Lung (tissue), 12 donors: ENCODE results near the gene ITIH3. TPM values are rescaled to one million over a fixed set of nuclear protein-coding genes. Genes with fewer than 3 reads are reported as not detected.

ENCODE experiments used
- ATAC-seq: fragments of 200-7000 bp; cut with Tn5 transposase; one replicate; pipeline ENCODE4 v1.9.1; 2020; ENCODE audit warnings: moderate number of reproducible peaks; ENCODE audit not compliant: insufficient read depth, low FRiP score
- DNase-seq, 3 donors: peaks; one replicate each; pipeline ENCODE4 v3.0.0-alpha.2; 2013 to 2017
- H3K27ac ChIP-seq, 2 donors: one replicate each; pipeline ENCODE4 v1.5.1; 2013; ENCODE audit warnings: mild to moderate bottlenecking in 2 of 2, moderate library complexity in 2 of 2, control low read depth in 1 of 2, inconsistent platforms in 1 of 2, low read depth in 1 of 2, low read length in 1 of 2
- H3K27me3 ChIP-seq, 3 donors: one replicate each; pipeline ENCODE4 v1.5.1; 2013; ENCODE audit warnings: low read length in 2 of 3; ENCODE audit not compliant: control insufficient read depth in 3 of 3, insufficient read depth in 3 of 3
- H3K36me3 ChIP-seq, 4 donors: one replicate each; pipeline ENCODE4 v1.5.1; 2013; ENCODE audit warnings: low read length in 4 of 4, mild to moderate bottlenecking in 1 of 4, moderate library complexity in 1 of 4; ENCODE audit not compliant: control insufficient read depth in 4 of 4, insufficient read depth in 4 of 4
- H3K4me1 ChIP-seq, 5 donors: one replicate each; pipeline ENCODE4 v1.5.1; 2013; ENCODE audit warnings: low read length in 5 of 5, mild to moderate bottlenecking in 2 of 5, moderate library complexity in 1 of 5; ENCODE audit not compliant: control insufficient read depth in 5 of 5, insufficient read depth in 5 of 5
- H3K4me3 ChIP-seq: one replicate; pipeline ENCODE4 v1.5.1; 2013; ENCODE audit warnings: mild to moderate bottlenecking, control low read depth, moderate library complexity
- H3K9ac ChIP-seq, 2 donors: one replicate each; pipeline ENCODE4 v1.5.1; 2013; ENCODE audit warnings: low read length in 2 of 2, control low read depth in 1 of 2; ENCODE audit not compliant: insufficient read depth in 1 of 2
- H3K9me3 ChIP-seq, 4 donors: one replicate each; pipeline ENCODE4 v1.5.1; 2013; ENCODE audit warnings: low read length in 3 of 4, mild to moderate bottlenecking in 1 of 4, moderate library complexity in 1 of 4; ENCODE audit not compliant: control insufficient read depth in 4 of 4, insufficient read depth in 3 of 4
- CTCF ChIP-seq: IDR thresholded peaks from 2 replicates; pipeline ENCODE4 v1.5.1; 2012; ENCODE audit warnings: mild to moderate bottlenecking; ENCODE audit errors: control extremely low read depth, extremely low read depth
- WGBS, 2 donors: extraction: QIAGEN DNeasy Blood & Tissue Kit; methylation state at CpG; one replicate each; pipeline ENCODE4 v1.1.7; 2013; 5-methylcytosine and 5-hydroxymethylcytosine counted together
- polyA plus RNA-seq, 2 donors: library from polyadenylated mRNA; stranded (reverse); fragments of 200-250 nt; gene quantifications; one replicate each; pipeline ENCODE4 v1.2.1, GENCODE V29; 2013
- total RNA-seq, 2 donors: library from RNA; depleted of rRNA in 1 of 2; stranded (reverse); fragments of >200 nt in 1 of 2; gene quantifications; one replicate each; pipeline ENCODE4 v1.2.1, GENCODE V29; 2014 to 2021
- donor health status: control.
- donor health status: control.
- donor health status: Bipolar disorder and iron deficiency.
- donor health status: healthy.
- donor health status: DM: yes; HTN: yes; CAD: no.

The ITIH3 gene
- total and polyA plus RNA-seq, 4 donors = 0.54 to 3.2 (median 1.7) TPM

- no peaks in the 10 kb centered on the region for H3K9me3 ChIP-seq
- DNase-seq = no peak
- H3K4me3 ChIP-seq = no peak overlapping the region
- peaks cover 0 to 39% (median 17%) of the 10 kb centered on the region in 4 donors for H3K36me3 ChIP-seq
- H3K27me3 ChIP-seq = no peaks in the 10 kb centered on the region
- no peak overlapping the region for H3K27ac ChIP-seq
- no peak for ATAC-seq
- no peak overlapping the region for H3K9ac ChIP-seq
- peaks cover 0 to 21% (median 9%) of the 10 kb centered on the region in 5 donors for H3K4me1 ChIP-seq
- TF ChIP-seq CTCF = no peak
- 91 to 93% methylated on average over 2 of the region's 2 CpGs for WGBS, 2 donors
Measured at GRCh38 chr3:52843881-52844280, 49.3 kb downstream of the ITIH3 start.

GRCh38 chr3:52844290-52844975 lies 49.8 kb downstream of the ITIH3 start:
- H3K36me3 ChIP-seq = peaks cover 0 to 40% (median 20%) of the 10 kb centered on the region in 4 donors
- WGBS, 2 donors = 56 to 76% methylated on average over 18 of the region's 18 CpGs
- H3K4me3 ChIP-seq = no peak overlapping the region
- H3K27me3 ChIP-seq = no peaks in the 10 kb centered on the region
- DNase-seq (no peak), ATAC-seq (no peak)
- peaks cover 0 to 21% (median 9%) of the 10 kb centered on the region in 5 donors for H3K4me1 ChIP-seq
- peak overlapping the region in 1 of 2 donors; percentile 28 for H3K27ac ChIP-seq
- peak overlapping the region in 1 of 2 donors; percentile 53 for H3K9ac ChIP-seq
- no peak for TF ChIP-seq CTCF
- H3K9me3 ChIP-seq = no peaks in the 10 kb centered on the region

DNA sequence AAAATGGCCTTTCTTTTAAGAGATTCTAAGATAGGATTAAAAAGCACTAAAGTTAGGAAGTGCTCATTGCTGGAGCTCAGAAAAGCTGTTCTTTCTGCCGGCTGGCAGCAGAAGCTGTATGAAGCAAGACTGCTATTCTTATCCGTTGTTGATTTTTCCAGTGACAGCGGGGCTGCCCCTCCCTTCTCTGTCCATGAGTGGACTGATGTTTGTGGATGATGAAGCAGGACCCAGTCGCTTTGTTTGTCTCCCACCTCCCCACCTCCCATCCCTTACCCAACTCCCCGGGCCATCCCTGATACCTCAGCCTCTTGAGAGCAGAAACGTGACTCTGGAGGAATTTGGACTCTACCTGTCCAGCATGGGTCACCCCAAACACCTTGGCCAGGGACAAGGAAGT lies 50.6 kb downstream of the ITIH3 start:
- Histone ChIP-seq H3K4me3 (no peak overlapping the region), H3K27me3 (no peaks in the 10 kb centered on the region), H3K36me3 (peaks cover 0 to 43% (median 22%) of the 10 kb centered on the region in 4 donors), H3K27ac (peak overlapping the region in 1 of 2 donors; percentile 50), H3K9ac (peak overlapping the region in 1 of 2 donors; percentile 42), H3K9me3 (no peaks in the 10 kb centered on the region), H3K4me1 (peaks cover 0 to 21% (median 9%) of the 10 kb centered on the region in 5 donors)
- WGBS, 2 donors = 23 to 32% methylated on average over 6 of the region's 6 CpGs
- no peak for TF ChIP-seq CTCF
- peak; percentile 59 to 91 (median 77) for DNase-seq
- no peak for ATAC-seq
